Mucosa of descending colon (tissue), 3 donors: ENCODE data around the gene FOXK2. TPM values are rescaled to one million over a fixed set of nuclear protein-coding genes. Genes with fewer than 3 reads are reported as not detected.
A peak's percentile ranks its signal among the peaks of the same experiment; 100 is the strongest.

Experiments
- ATAC-seq: fragments of 200-7000 bp; cut with Tn5 transposase; one replicate; pipeline ENCODE4 v1.9.1; 2020; ENCODE audit warnings: mild to moderate bottlenecking, moderate library complexity
- DNase-seq, 3 donors: peaks; one replicate each; pipeline ENCODE4 v3.0.0-alpha.2; 2020
- H3K36me3 ChIP-seq: fragments of 200-600 bp; one replicate; pipeline ENCODE4 v1.8.0; 2021; ENCODE audit warnings: low read depth, mild to moderate bottlenecking
- H3K4me1 ChIP-seq: fragments of 200-600 bp; one replicate; pipeline ENCODE4 v1.8.0; 2021; ENCODE audit warnings: low read depth, mild to moderate bottlenecking
- H3K4me3 ChIP-seq: fragments of 200-600 bp; one replicate; pipeline ENCODE4 v1.8.0; 2021; ENCODE audit warnings: mild to moderate bottlenecking
- H3K9me3 ChIP-seq: fragments of 200-600 bp; one replicate; pipeline ENCODE4 v1.8.0; 2021; ENCODE audit warnings: mild to moderate bottlenecking
- CTCF ChIP-seq: fragments of 200-600 bp; IDR thresholded peaks from one replicate; pipeline ENCODE4 v1.8.0; 2022; ENCODE audit warnings: antibody characterized with exemption, mild to moderate bottlenecking
- intact Hi-C, 2 donors: fragments of 100-400 bp; cut with DNase I in 1 of 2; cut with micrococcal nuclease in 1 of 2; formaldehyde crosslinking; loops; one replicate each; pipeline versions ENCODE4 v1.11.0 to v1.11.1; 2022; cut with DNase I, micrococcal nuclease
- total RNA-seq, 3 donors: library from RNA; stranded (reverse); fragmentation: NEBNext Ultra II Directional in 2 of 3; extraction: Animal tissue kit (Norgen Biotek cat#: 25700) in 2 of 3; gene quantifications; one replicate each; pipeline versions ENCODE4 v1.2.1 to v1.2.4, GENCODE V29; 2021 to 2023
- donor health status: DM: no; HTN: no; CAD: no; lungs with moderate emphysema.
- donor health status: DM: no; HTN: no; CAD: no.
- donor health status: DM: no; HTN: yes; CAD: no.

FOXK2 gene
- total RNA-seq, 3 donors from 2014 or later, result 39.7 to 62.3 (median 43.5) TPM

GRCh38 chr17:82633343-82633742, 113.8 kb downstream of the FOXK2 start:
- intact Hi-C loops, result no loop called here
- H3K4me3 ChIP-seq, result no peak overlapping the region
- H3K36me3 ChIP-seq, result no peaks in the 10 kb centered on the region
- TF ChIP-seq CTCF, result no peak
- H3K4me1 ChIP-seq, result peaks cover 4% of the 10 kb centered on the region
- no peak for ATAC-seq
- DNase-seq, result no peak
- peaks cover 6% of the 10 kb centered on the region for H3K9me3 ChIP-seq

GRCh38 chr17:82636626-82637598, 117.4 kb downstream of the FOXK2 start:
- peaks cover 6% of the 10 kb centered on the region for H3K9me3 ChIP-seq
- H3K36me3 ChIP-seq, result no peaks in the 10 kb centered on the region
- ATAC-seq (peak; percentile 81), DNase-seq (no peak)
- H3K4me3 ChIP-seq, result no peak overlapping the region
- intact Hi-C loops, result no loop called here
- TF ChIP-seq CTCF, result no peak
- peaks cover 4% of the 10 kb centered on the region for H3K4me1 ChIP-seq

GRCh38 chr17:82638183-82638773, 118.7 kb downstream of the FOXK2 start:
- no peak for DNase-seq
- H3K36me3 ChIP-seq, result no peaks in the 10 kb centered on the region
- ATAC-seq, result no peak
- intact Hi-C loops, result no loop called here
- peaks cover 4% of the 10 kb centered on the region for H3K4me1 ChIP-seq
- no peak overlapping the region for H3K4me3 ChIP-seq
- peaks cover 6% of the 10 kb centered on the region for H3K9me3 ChIP-seq
- no peak for TF ChIP-seq CTCF

GRCh38 chr17:82639628-82640027, 120.1 kb downstream of the FOXK2 start:
- Histone ChIP-seq H3K36me3 (no peaks in the 10 kb centered on the region), H3K9me3 (peaks cover 6% of the 10 kb centered on the region), H3K4me1 (peaks cover 4% of the 10 kb centered on the region), H3K4me3 (no peak overlapping the region)
- intact Hi-C loops, result loop anchor here in 1 of 2 donors (10.0 kb wide), 1 partner anchor 45 kb away; no protein-coding TSS in a partner anchor
- no peak for TF ChIP-seq CTCF
- ATAC-seq (no peak), DNase-seq (no peak)

GRCh38 chr17:82640036-82640435, 120.5 kb downstream of the FOXK2 start:
- ATAC-seq, result no peak

More at GRCh38 chr17:82640036-82640435, 120.5 kb downstream of the FOXK2 start:
- intact Hi-C loops, result loop anchor here in 1 of 2 donors (10.0 kb wide), 1 partner anchor 45 kb away; no protein-coding TSS in a partner anchor
- no peak for DNase-seq
- no peak for TF ChIP-seq CTCF
- Histone ChIP-seq H3K36me3 (no peaks in the 10 kb centered on the region), H3K4me1 (peaks cover 4% of the 10 kb centered on the region), H3K9me3 (peaks cover 6% of the 10 kb centered on the region), H3K4me3 (no peak overlapping the region)
